Measurements from ENCODE around the gene UNC119. TPM values are rescaled to one million over a fixed set of nuclear protein-coding genes. Genes with fewer than 3 reads are reported as not detected.

Gene UNC119
- total RNA-seq, 1 experiment from 2014 or later: 44.6 TPM

GRCh38 chr17:28533091-28533807 lies 19.2 kb downstream of the UNC119 start:
- no peaks in the 10 kb centered on the region for H3K9me3 ChIP-seq (ENCODE audit: low read depth, low read length, poor library complexity, severe bottlenecking)
- no peak for DNase-seq (ENCODE audit: low spot score)
- no TSS peak for BruUV-seq (replicated peaks)
- CTCF ChIA-PET: interaction anchor here (0.5 kb wide), 1 partner anchor 241 kb away, joined by 5 read pairs; no protein-coding TSS in a partner anchor
- H3K27ac ChIP-seq (ENCODE audit: low read depth, low read length, poor library complexity, severe bottlenecking): no peak overlapping the region
- no peaks in the 10 kb centered on the region for H3K36me3 ChIP-seq (ENCODE audit: insufficient read depth, low read length, poor library complexity, severe bottlenecking)
- no peaks in the 10 kb centered on the region for H3K4me1 ChIP-seq (ENCODE audit: insufficient read depth, low read length, poor library complexity, severe bottlenecking)
- no peak overlapping the region for H3K4me3 ChIP-seq (ENCODE audit: low read depth, low read length, poor library complexity, severe bottlenecking)
- TF ChIP-seq CTCF (conservative IDR thresholded peaks at IDR 0.05; ENCODE audit: low read depth, low read length): no peak
- TF ChIP-seq EZH2 (IDR thresholded peaks at IDR 0.05; ENCODE audit: borderline replicate concordance, low read depth, low read length, poor library complexity, severe bottlenecking): no peak
- intact Hi-C loops (cut with micrococcal nuclease; ENCODE audit: unreplicated experiment): no loop called here
- H3K27me3 ChIP-seq (replicated peaks; ENCODE audit: insufficient read depth, low read depth, low read length, poor library complexity): peaks cover 5% of the 10 kb centered on the region
- POLR2A ChIA-PET (ENCODE audit: low non-redundant PET): no interaction called here

DNA sequence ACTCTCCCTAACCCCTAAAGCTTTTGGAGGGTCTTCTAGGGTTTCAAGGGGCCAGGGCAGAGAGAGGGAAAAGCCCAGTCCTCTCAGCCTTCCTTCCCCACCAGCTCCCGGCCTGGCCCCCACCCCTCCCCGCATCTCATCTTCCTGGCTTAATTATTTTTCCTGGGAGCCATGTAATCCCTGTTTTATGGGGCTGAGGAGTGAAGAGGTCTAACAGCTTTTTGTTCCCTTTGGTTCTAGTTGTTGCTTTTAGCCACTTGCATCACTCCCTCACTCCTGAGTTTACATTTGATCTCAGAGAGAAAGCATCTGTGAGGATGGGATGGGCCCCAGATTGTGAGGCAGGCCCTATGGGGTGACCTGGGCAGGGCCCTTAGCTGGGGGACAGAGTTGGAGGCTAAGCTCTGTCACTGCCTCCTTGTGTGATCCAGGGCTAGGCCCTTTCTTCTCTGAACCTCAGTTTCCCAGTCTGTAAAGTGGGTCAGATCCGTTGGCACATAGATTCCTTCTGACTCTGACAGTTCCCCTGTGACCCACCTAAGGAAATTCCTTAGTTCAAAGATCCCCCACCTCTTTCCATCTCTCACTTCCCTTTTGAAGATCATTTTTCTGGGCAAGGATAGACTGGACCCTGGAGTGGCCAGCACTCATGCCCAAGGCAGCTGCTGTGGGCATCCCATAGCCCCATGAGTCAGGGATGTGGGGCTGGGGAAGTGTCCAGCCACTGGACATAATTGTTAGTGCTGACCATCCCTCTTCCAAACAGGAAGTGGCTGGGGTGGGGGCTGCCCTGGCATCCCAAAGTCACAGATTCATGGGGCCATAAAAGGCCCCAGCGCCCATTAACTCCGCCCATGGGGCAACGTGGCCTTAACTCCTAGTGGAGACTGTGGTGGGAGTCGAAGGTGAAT lies 20.1 kb downstream of the UNC119 start:
- Histone ChIP-seq H3K36me3 (ENCODE audit: insufficient read depth, low read length, poor library complexity, severe bottlenecking) (no peaks in the 10 kb centered on the region), H3K4me3 (ENCODE audit: low read depth, low read length, poor library complexity, severe bottlenecking) (no peak overlapping the region), H3K27ac (ENCODE audit: low read depth, low read length, poor library complexity, severe bottlenecking) (no peak overlapping the region), H3K27me3 (replicated peaks; ENCODE audit: insufficient read depth, low read depth, low read length, poor library complexity) (peaks cover 5% of the 10 kb centered on the region), H3K4me1 (ENCODE audit: insufficient read depth, low read length, poor library complexity, severe bottlenecking) (no peaks in the 10 kb centered on the region), H3K9me3 (ENCODE audit: low read depth, low read length, poor library complexity, severe bottlenecking) (no peaks in the 10 kb centered on the region)
- no peak for TF ChIP-seq CTCF (conservative IDR thresholded peaks at IDR 0.05; ENCODE audit: low read depth, low read length)
- no peak for TF ChIP-seq EZH2 (IDR thresholded peaks at IDR 0.05; ENCODE audit: borderline replicate concordance, low read depth, low read length, poor library complexity, severe bottlenecking)
- intact Hi-C loops (cut with micrococcal nuclease; ENCODE audit: unreplicated experiment): no loop called here
- DNase-seq (ENCODE audit: low spot score): no peak
- POLR2A ChIA-PET (ENCODE audit: low non-redundant PET): no interaction called here
- BruUV-seq (replicated peaks): no TSS peak
- CTCF ChIA-PET: interaction anchor here (0.5 kb wide), 1 partner anchor 9 kb away, joined by 3 read pairs; no protein-coding TSS in a partner anchor

GRCh38 chr17:28530926-28531325 lies 21.5 kb downstream of the UNC119 start:
- TF ChIP-seq CTCF (conservative IDR thresholded peaks at IDR 0.05; ENCODE audit: low read depth, low read length) (no peak), EZH2 (IDR thresholded peaks at IDR 0.05; ENCODE audit: borderline replicate concordance, low read depth, low read length, poor library complexity, severe bottlenecking) (no peak)
- peaks cover 5% of the 10 kb centered on the region for H3K27me3 ChIP-seq (replicated peaks; ENCODE audit: insufficient read depth, low read depth, low read length, poor library complexity)
- no peaks in the 10 kb centered on the region for H3K4me1 ChIP-seq (ENCODE audit: insufficient read depth, low read length, poor library complexity, severe bottlenecking)
- no TSS peak for BruUV-seq (replicated peaks)
- H3K9me3 ChIP-seq (ENCODE audit: low read depth, low read length, poor library complexity, severe bottlenecking): no peaks in the 10 kb centered on the region
- no peak for DNase-seq (ENCODE audit: low spot score)
- no peaks in the 10 kb centered on the region for H3K36me3 ChIP-seq (ENCODE audit: insufficient read depth, low read length, poor library complexity, severe bottlenecking)
- CTCF ChIA-PET: no interaction called here
- intact Hi-C loops (cut with micrococcal nuclease; ENCODE audit: unreplicated experiment): no loop called here
- no peak overlapping the region for H3K27ac ChIP-seq (ENCODE audit: low read depth, low read length, poor library complexity, severe bottlenecking)
- POLR2A ChIA-PET (ENCODE audit: low non-redundant PET): no interaction called here
- H3K4me3 ChIP-seq (ENCODE audit: low read depth, low read length, poor library complexity, severe bottlenecking): no peak overlapping the region
